Right cardiac atrium (tissue), 5 donors: Measurements from ENCODE around the gene HS6ST1. TPM values are rescaled to one million over a fixed set of nuclear protein-coding genes. Genes with fewer than 3 reads are reported as not detected.

Source experiments
- ATAC-seq, 2 donors: fragments of 200-7000 bp; cut with Tn5 transposase; one replicate each; pipeline versions ENCODE4 v1.8.0 to v1.9.1; 2020; ENCODE audit warnings: moderate library complexity in 2 of 2, mild to moderate bottlenecking in 1 of 2
- DNase-seq, 3 donors: peaks; one replicate each; pipeline ENCODE4 v3.0.0-alpha.2; 2020
- H3K27ac ChIP-seq: one replicate; pipeline ENCODE4 v1.5.1; 2013; ENCODE audit warnings: mild to moderate bottlenecking, low read length, control low read depth, moderate library complexity
- H3K27me3 ChIP-seq: one replicate; pipeline ENCODE4 v1.6.1; 2013; ENCODE audit not compliant: control insufficient read depth, insufficient read depth
- H3K4me1 ChIP-seq: one replicate; pipeline ENCODE4 v1.6.1; 2013; ENCODE audit warnings: low read length; ENCODE audit not compliant: control insufficient read depth, insufficient read depth
- H3K4me3 ChIP-seq: one replicate; pipeline ENCODE4 v1.5.1; 2013; ENCODE audit warnings: low read length, control low read depth
- H3K9me3 ChIP-seq: one replicate; pipeline ENCODE4 v1.6.1; 2013; ENCODE audit warnings: low read length; ENCODE audit not compliant: control insufficient read depth
- WGBS: extraction: QIAGEN DNeasy Blood & Tissue Kit; methylation state at CpG from one replicate; pipeline ENCODE4 v1.1.7; 2013; 5-methylcytosine and 5-hydroxymethylcytosine counted together
- intact Hi-C, 4 donors: fragments of 100-400 bp; cut with DNase I; formaldehyde crosslinking; loops; one replicate each; pipeline versions ENCODE4 v1.11.0 to v1.14.0; 2022 to 2023
- polyA plus RNA-seq: library from polyadenylated mRNA; stranded (reverse); fragments of 200-250 nt; gene quantifications from one replicate; pipeline ENCODE4 v1.2.3, GENCODE V29; 2013
- total RNA-seq, 4 donors: library from RNA; stranded (reverse); fragmentation: NEBNext Ultra II Directional; extraction: Animal tissue kit (Norgen Biotek cat#: 25700); gene quantifications; one replicate each; pipeline ENCODE4 v1.2.1, GENCODE V29; 2021
- donor health status: healthy with polysubstance abuse.
- donor health status: DM: no; HTN: yes; CAD: no.
- donor health status: DM: no; HTN: no; CAD: no.
- donor health status: DM: no; HTN: yes; CAD: no; lungs with severe emphysema.
- donor health status: DM: yes; HTN: yes; CAD: no.

The HS6ST1 gene
- total and polyA plus RNA-seq, 5 donors, result 13.3 to 28.4 (median 19.8) TPM

- ATAC-seq (peak; percentile 22 to 32), DNase-seq (peak; percentile 17 to 48 (median 37))
- intact Hi-C loops, result no loop called here
Measured at GRCh38 chr2:128292599-128293425, 25.9 kb downstream of the HS6ST1 start.

GRCh38 chr2:128291844-128292598, 26.6 kb downstream of the HS6ST1 start:
- intact Hi-C loops, result no loop called here
- no peaks in the 10 kb centered on the region for H3K27me3 ChIP-seq
- H3K9me3 ChIP-seq, result no peaks in the 10 kb centered on the region
- H3K4me3 ChIP-seq, result no peak overlapping the region
- DNase-seq, result peak; percentile 12 to 43 (median 42)
- 95% methylated on average over 19 of the region's 19 CpGs for WGBS
- H3K4me1 ChIP-seq, result no peaks in the 10 kb centered on the region
- peak; percentile 3 to 5 for ATAC-seq
- H3K27ac ChIP-seq, result no peak overlapping the region

More at GRCh38 chr2:128292599-128293425, 25.9 kb downstream of the HS6ST1 start:
- no peak overlapping the region for H3K27ac ChIP-seq
- H3K4me1 ChIP-seq, result no peaks in the 10 kb centered on the region
- 87% methylated on average over 21 of the region's 21 CpGs for WGBS
- H3K9me3 ChIP-seq, result no peaks in the 10 kb centered on the region
- H3K27me3 ChIP-seq, result no peaks in the 10 kb centered on the region
- no peak overlapping the region for H3K4me3 ChIP-seq

GRCh38 chr2:128291161-128291843, 27.4 kb downstream of the HS6ST1 start:
- ATAC-seq, result no peak
- DNase-seq, result peak; percentile 4 to 44 (median 36)
- H3K27ac ChIP-seq, result no peak overlapping the region
- no peaks in the 10 kb centered on the region for H3K27me3 ChIP-seq
- WGBS, result 95% methylated on average over 13 of the region's 13 CpGs
- peaks cover 2% of the 10 kb centered on the region for H3K4me1 ChIP-seq
- no peaks in the 10 kb centered on the region for H3K9me3 ChIP-seq
- intact Hi-C loops, result no loop called here
- H3K4me3 ChIP-seq, result no peak overlapping the region

GRCh38 chr2:128290356-128290755, 28.3 kb downstream of the HS6ST1 start:
- no peak for ATAC-seq
- H3K4me1 ChIP-seq, result peaks cover 2% of the 10 kb centered on the region
- H3K27ac ChIP-seq, result no peak overlapping the region
- DNase-seq, result no peak
- no peaks in the 10 kb centered on the region for H3K9me3 ChIP-seq
- intact Hi-C loops, result no loop called here
- H3K27me3 ChIP-seq, result no peaks in the 10 kb centered on the region
- 97% methylated on average over 3 of the region's 3 CpGs for WGBS
- H3K4me3 ChIP-seq, result no peak overlapping the region

- DNase-seq (peak; percentile 7 to 37 (median 8)), ATAC-seq (no peak)
- H3K9me3 ChIP-seq, result no peaks in the 10 kb centered on the region
- peaks cover 2% of the 10 kb centered on the region for H3K4me1 ChIP-seq
- no peak overlapping the region for H3K27ac ChIP-seq
- no peak overlapping the region for H3K4me3 ChIP-seq
- H3K27me3 ChIP-seq, result no peaks in the 10 kb centered on the region
- intact Hi-C loops, result no loop called here
- 70% methylated on average over 10 of the region's 10 CpGs for WGBS
Measured at GRCh38 chr2:128289439-128289838, 29.2 kb downstream of the HS6ST1 start.

- 90% methylated on average over 9 of the region's 9 CpGs for WGBS
- no peaks in the 10 kb centered on the region for H3K27me3 ChIP-seq
- ATAC-seq, result no peak
- intact Hi-C loops, result no loop called here
- H3K4me3 ChIP-seq, result no peak overlapping the region
- peaks cover 2% of the 10 kb centered on the region for H3K4me1 ChIP-seq
- DNase-seq, result peak in 2 of 3 donors; percentile 7 to 8
- H3K27ac ChIP-seq, result no peak overlapping the region
- H3K9me3 ChIP-seq, result no peaks in the 10 kb centered on the region
Measured at GRCh38 chr2:128288781-128289180, 29.9 kb downstream of the HS6ST1 start.

- intact Hi-C loops, result no loop called here
- WGBS, result 88% methylated on average over 23 of the region's 23 CpGs
- no peak for ATAC-seq
- H3K4me1 ChIP-seq, result peaks cover 2% of the 10 kb centered on the region
- H3K27ac ChIP-seq, result no peak overlapping the region
- no peaks in the 10 kb centered on the region for H3K9me3 ChIP-seq
- peak in 2 of 3 donors; percentile 1 to 54 for DNase-seq
- H3K27me3 ChIP-seq, result no peaks in the 10 kb centered on the region
- H3K4me3 ChIP-seq, result no peak overlapping the region
Measured at GRCh38 chr2:128287780-128288735, 30.6 kb downstream of the HS6ST1 start.

- Histone ChIP-seq H3K4me3 (no peak overlapping the region), H3K4me1 (peaks cover 9% of the 10 kb centered on the region), H3K9me3 (no peaks in the 10 kb centered on the region), H3K27ac (no peak overlapping the region), H3K27me3 (no peaks in the 10 kb centered on the region)
- WGBS, result 93% methylated on average over 12 of the region's 12 CpGs
- ATAC-seq (no peak), DNase-seq (peak; percentile 8 to 40 (median 40))
- intact Hi-C loops, result no loop called here
Measured at GRCh38 chr2:128286905-128287779, 31.5 kb downstream of the HS6ST1 start.

- Histone ChIP-seq H3K9me3 (no peaks in the 10 kb centered on the region), H3K4me1 (peaks cover 16% of the 10 kb centered on the region), H3K27ac (no peak overlapping the region), H3K4me3 (no peak overlapping the region), H3K27me3 (no peaks in the 10 kb centered on the region)
- intact Hi-C loops, result no loop called here
- WGBS, result 64% methylated on average over 13 of the region's 13 CpGs
- peak in 1 of 2 donors; percentile 63 for ATAC-seq
- DNase-seq, result peak; percentile 13 to 60 (median 49)
Measured at GRCh38 chr2:128286011-128286721, 32.5 kb downstream of the HS6ST1 start.
